ENCODE measurements around the gene GRID1. TPM values are rescaled to one million over a fixed set of nuclear protein-coding genes. Genes with fewer than 3 reads are reported as not detected.

The GRID1 gene
- polyA plus RNA-seq, 4 donors = 0.27 to 1.1 (median 0.40) TPM; not detected in 1

DNA sequence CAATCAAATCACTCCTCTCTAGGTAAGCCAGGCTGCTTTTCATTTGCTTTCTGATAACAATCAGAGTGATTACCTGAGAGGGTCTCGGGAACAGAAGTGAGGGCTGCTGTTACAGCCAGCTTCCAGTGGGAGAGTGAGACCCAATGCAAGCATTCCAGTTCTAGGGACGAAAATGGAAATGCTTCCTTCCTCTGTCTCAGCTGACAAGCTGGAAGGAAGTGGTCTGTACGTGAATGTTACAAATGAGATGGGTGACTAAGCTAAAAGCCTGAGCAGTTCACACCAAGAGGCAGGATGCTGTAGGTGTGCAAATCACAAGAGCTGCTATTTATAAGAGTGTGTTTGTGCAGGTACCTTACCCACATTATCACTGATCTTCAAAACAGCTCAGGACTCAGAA lies 772.4 kb downstream of the GRID1 start:
- Histone ChIP-seq H3K4me1 (ENCODE audit: control insufficient read depth in 3 of 3, insufficient read depth in 2 of 3, low read depth in 1 of 3, low read length in 2 of 3) (no peaks in the 10 kb centered on the region), H3K9me3 (ENCODE audit: control insufficient read depth in 2 of 2, insufficient read depth in 1 of 2, low read depth in 1 of 2, low read length in 1 of 2) (no peaks in the 10 kb centered on the region), H3K27me3 (ENCODE audit: control insufficient read depth in 3 of 3, insufficient read depth in 3 of 3, low read length in 3 of 3) (no peaks in the 10 kb centered on the region), H3K27ac (ENCODE audit: low read depth in 1 of 3, low read length in 2 of 3) (no peak overlapping the region), H3K4me3 (ENCODE audit: low read depth in 1 of 3, low read length in 3 of 3) (no peak overlapping the region), H3K36me3 (ENCODE audit: control insufficient read depth in 3 of 3, insufficient read depth in 2 of 3, low read depth in 1 of 3, low read length in 3 of 3) (no peaks in the 10 kb centered on the region)
- DNase-seq = no peak
- 38 to 54% (median 40%) methylated on average over 3 of the region's 3 CpGs for WGBS, 3 donors
- FAIRE-seq = no peak

DNA sequence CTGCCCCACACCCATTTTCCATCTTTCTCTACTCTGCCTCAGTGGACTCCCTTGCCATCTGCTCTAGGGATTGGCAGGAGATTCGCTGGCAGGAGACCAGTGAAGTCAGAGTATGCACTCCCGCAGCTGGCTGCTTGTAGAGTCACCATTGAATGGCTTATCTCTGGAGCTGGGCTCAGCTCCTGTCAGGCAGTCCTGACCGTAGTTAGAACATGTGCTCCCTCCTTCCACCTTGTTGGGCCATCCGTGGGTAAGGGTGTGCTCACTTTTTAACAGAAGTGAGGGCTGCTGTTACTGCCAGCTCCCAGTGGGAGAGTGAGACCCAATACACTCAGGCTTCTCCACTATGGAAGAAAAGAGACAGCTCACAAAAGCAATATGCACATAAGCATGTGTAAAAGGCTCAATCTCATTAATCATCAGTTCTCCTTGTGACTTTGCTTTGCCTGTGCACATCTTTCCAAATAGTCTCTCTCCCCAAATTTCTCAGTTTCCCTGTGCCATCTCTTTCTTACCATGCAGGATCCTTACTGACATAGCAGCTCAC lies 773.3 kb downstream of the GRID1 start:
- Histone ChIP-seq H3K9me3 (ENCODE audit: control insufficient read depth in 2 of 2, insufficient read depth in 1 of 2, low read depth in 1 of 2, low read length in 1 of 2) (no peaks in the 10 kb centered on the region), H3K4me3 (ENCODE audit: low read depth in 1 of 3, low read length in 3 of 3) (no peak overlapping the region), H3K27me3 (ENCODE audit: control insufficient read depth in 3 of 3, insufficient read depth in 3 of 3, low read length in 3 of 3) (no peaks in the 10 kb centered on the region), H3K27ac (ENCODE audit: low read depth in 1 of 3, low read length in 2 of 3) (no peak overlapping the region), H3K4me1 (ENCODE audit: control insufficient read depth in 3 of 3, insufficient read depth in 2 of 3, low read depth in 1 of 3, low read length in 2 of 3) (no peaks in the 10 kb centered on the region), H3K36me3 (ENCODE audit: control insufficient read depth in 3 of 3, insufficient read depth in 2 of 3, low read depth in 1 of 3, low read length in 3 of 3) (no peaks in the 10 kb centered on the region)
- DNase-seq (no peak), FAIRE-seq (no peak)
- WGBS, 3 donors = 41 to 74% (median 52%) methylated on average over 4 of the region's 4 CpGs

DNA sequence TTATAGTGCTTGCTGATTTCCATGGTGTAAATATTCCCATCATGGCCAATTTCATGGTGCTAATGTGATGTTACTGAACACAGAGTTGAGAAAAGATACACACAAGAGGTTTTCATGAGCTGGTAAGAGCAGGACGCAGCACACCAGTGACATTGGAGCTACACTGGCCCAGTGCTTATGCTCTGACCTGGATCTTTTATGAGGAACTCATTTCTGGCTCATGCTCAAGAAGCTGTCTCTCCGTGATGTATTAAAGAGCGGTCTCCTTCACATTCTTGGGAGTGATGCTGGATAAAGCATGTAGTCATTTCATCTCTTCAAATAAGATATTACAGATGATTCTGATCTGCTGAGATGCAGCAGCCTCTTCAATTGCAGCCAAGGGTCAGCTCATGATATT lies 785.2 kb downstream of the GRID1 start:
- Histone ChIP-seq H3K4me3 (ENCODE audit: low read depth in 1 of 3, low read length in 3 of 3) (no peak overlapping the region), H3K27me3 (ENCODE audit: control insufficient read depth in 3 of 3, insufficient read depth in 3 of 3, low read length in 3 of 3) (peaks cover 0 to 4% (median 0%) of the 10 kb centered on the region in 3 donors), H3K36me3 (ENCODE audit: control insufficient read depth in 3 of 3, insufficient read depth in 2 of 3, low read depth in 1 of 3, low read length in 3 of 3) (no peaks in the 10 kb centered on the region), H3K27ac (ENCODE audit: low read depth in 1 of 3, low read length in 2 of 3) (no peak overlapping the region), H3K9me3 (ENCODE audit: control insufficient read depth in 2 of 2, insufficient read depth in 1 of 2, low read depth in 1 of 2, low read length in 1 of 2) (peaks cover 0 to 10% of the 10 kb centered on the region in 2 donors), H3K4me1 (ENCODE audit: control insufficient read depth in 3 of 3, insufficient read depth in 2 of 3, low read depth in 1 of 3, low read length in 2 of 3) (no peaks in the 10 kb centered on the region)
- FAIRE-seq = no peak
- WGBS, 3 donors = 85 to 93% (median 90%) methylated on average over 3 of the region's 3 CpGs
- no peak for DNase-seq

DNA sequence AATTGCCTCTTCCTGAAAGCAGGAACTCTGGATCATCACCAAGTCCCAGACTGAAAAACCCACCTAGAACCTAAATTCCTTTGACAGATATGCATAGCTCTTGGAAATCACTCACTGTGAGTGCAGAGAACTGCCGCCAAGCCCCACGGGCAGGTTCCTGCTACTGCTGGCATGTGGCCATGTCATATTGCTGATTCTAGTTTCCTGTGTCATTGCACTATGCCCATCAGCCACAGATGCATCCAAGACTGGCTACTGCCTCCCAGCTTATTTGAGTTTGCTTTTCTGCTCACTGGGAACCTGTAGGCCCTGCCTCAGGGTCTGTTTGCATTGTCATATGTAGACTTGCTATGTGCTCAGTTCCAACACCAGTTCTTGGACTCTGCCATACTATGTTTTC lies 786.0 kb downstream of the GRID1 start:
- FAIRE-seq (no peak), DNase-seq (no peak)
- peaks cover 0 to 4% (median 0%) of the 10 kb centered on the region in 3 donors for H3K27me3 ChIP-seq (ENCODE audit: control insufficient read depth in 3 of 3, insufficient read depth in 3 of 3, low read length in 3 of 3)
- H3K36me3 ChIP-seq (ENCODE audit: control insufficient read depth in 3 of 3, insufficient read depth in 2 of 3, low read depth in 1 of 3, low read length in 3 of 3) = no peaks in the 10 kb centered on the region
- peaks cover 0 to 10% of the 10 kb centered on the region in 2 donors for H3K9me3 ChIP-seq (ENCODE audit: control insufficient read depth in 2 of 2, insufficient read depth in 1 of 2, low read depth in 1 of 2, low read length in 1 of 2)
- no peak overlapping the region for H3K27ac ChIP-seq (ENCODE audit: low read depth in 1 of 3, low read length in 2 of 3)
- WGBS, 3 donors = 33 to 57% (median 49%) methylated on average over 2 of the region's 2 CpGs
- H3K4me3 ChIP-seq (ENCODE audit: low read depth in 1 of 3, low read length in 3 of 3) = no peak overlapping the region
- peaks cover 0 to 3% (median 0%) of the 10 kb centered on the region in 3 donors for H3K4me1 ChIP-seq (ENCODE audit: control insufficient read depth in 3 of 3, insufficient read depth in 2 of 3, low read depth in 1 of 3, low read length in 2 of 3)

DNA sequence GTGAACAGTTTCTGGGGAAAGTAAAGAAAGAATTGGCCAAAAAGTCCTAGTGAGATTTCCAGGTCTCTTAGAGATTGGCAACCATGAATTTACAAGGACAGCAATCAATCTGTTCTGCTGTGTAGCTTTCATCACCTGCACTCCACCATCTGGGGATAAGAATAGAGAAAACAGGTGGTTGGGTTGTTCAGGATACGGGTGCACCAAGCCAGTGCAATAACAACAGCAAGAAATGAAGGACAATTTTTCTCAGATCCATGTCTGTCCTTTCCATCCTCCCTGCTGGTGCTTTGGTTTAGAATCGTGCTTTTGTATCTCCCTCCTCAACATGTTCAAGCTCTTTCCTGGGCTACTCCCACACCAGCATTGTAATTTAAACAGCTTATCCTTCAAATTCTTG lies 787.7 kb downstream of the GRID1 start:
- DNase-seq = no peak
- H3K9me3 ChIP-seq (ENCODE audit: control insufficient read depth in 2 of 2, insufficient read depth in 1 of 2, low read depth in 1 of 2, low read length in 1 of 2) = peaks cover 0 to 10% of the 10 kb centered on the region in 2 donors
- FAIRE-seq = no peak
- H3K36me3 ChIP-seq (ENCODE audit: control insufficient read depth in 3 of 3, insufficient read depth in 2 of 3, low read depth in 1 of 3, low read length in 3 of 3) = no peaks in the 10 kb centered on the region
- 64 to 80% (median 72%) methylated on average over 2 of the region's 2 CpGs for WGBS, 3 donors
- peaks cover 0 to 18% (median 0%) of the 10 kb centered on the region in 3 donors for H3K4me1 ChIP-seq (ENCODE audit: control insufficient read depth in 3 of 3, insufficient read depth in 2 of 3, low read depth in 1 of 3, low read length in 2 of 3)
- no peak overlapping the region for H3K4me3 ChIP-seq (ENCODE audit: low read depth in 1 of 3, low read length in 3 of 3)
- H3K27me3 ChIP-seq (ENCODE audit: control insufficient read depth in 3 of 3, insufficient read depth in 3 of 3, low read length in 3 of 3) = peaks cover 0 to 4% (median 0%) of the 10 kb centered on the region in 3 donors
- H3K27ac ChIP-seq (ENCODE audit: low read depth in 1 of 3, low read length in 2 of 3) = no peak overlapping the region

DNA sequence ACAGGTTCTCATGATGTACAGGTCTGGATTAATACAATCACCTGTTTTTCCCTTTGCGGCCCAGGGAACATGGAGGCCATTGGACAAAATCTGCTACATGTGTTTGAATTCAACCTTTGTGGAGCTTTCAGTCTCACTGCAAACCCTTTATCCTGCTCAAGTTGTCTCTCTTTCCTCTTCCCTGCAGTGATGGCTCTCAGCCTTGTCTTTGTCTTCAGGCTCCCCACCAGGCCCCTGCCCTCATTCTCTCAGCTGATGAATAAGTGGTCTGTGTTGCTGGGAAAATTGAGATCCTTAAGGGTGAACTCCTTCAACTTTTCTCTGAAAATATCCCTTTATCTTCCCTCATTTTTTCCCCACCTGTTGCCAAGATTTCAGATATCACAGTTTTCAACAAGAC lies 791.2 kb downstream of the GRID1 start:
- no peak overlapping the region for H3K4me3 ChIP-seq (ENCODE audit: low read depth in 1 of 3, low read length in 3 of 3)
- peaks cover 0 to 4% (median 0%) of the 10 kb centered on the region in 3 donors for H3K27me3 ChIP-seq (ENCODE audit: control insufficient read depth in 3 of 3, insufficient read depth in 3 of 3, low read length in 3 of 3)
- H3K27ac ChIP-seq (ENCODE audit: low read depth in 1 of 3, low read length in 2 of 3) = peak overlapping the region in 1 of 3 donors; percentile 54
- FAIRE-seq = no peak
- no peaks in the 10 kb centered on the region for H3K9me3 ChIP-seq (ENCODE audit: control insufficient read depth in 2 of 2, insufficient read depth in 1 of 2, low read depth in 1 of 2, low read length in 1 of 2)
- no peak for DNase-seq
- peaks cover 0 to 18% (median 0%) of the 10 kb centered on the region in 3 donors for H3K4me1 ChIP-seq (ENCODE audit: control insufficient read depth in 3 of 3, insufficient read depth in 2 of 3, low read depth in 1 of 3, low read length in 2 of 3)
- no peaks in the 10 kb centered on the region for H3K36me3 ChIP-seq (ENCODE audit: control insufficient read depth in 3 of 3, insufficient read depth in 2 of 3, low read depth in 1 of 3, low read length in 3 of 3)
- 83 to 89% (median 89%) methylated on average over 1 of the region's 1 CpG for WGBS, 3 donors

DNA sequence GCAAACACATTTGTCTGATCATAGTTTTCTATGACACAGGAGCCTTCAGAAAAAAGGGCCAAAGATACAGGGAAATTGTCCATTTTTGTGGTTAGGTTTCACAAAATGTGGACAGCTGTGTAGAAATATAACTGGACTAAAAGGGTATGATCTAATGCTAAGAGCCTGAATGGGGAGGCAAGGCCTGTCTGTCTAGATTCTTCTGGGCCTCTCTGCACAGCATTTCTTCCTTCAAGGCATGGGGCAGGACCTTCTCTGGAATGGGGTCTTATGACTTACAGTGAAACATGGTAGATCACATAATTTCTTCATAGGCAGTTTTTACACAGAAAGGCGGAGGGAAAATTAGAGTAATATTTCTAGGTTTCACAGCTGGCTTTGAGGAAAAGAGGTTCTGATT lies 795.7 kb downstream of the GRID1 start:
- FAIRE-seq (no peak), DNase-seq (no peak)
- no peaks in the 10 kb centered on the region for H3K36me3 ChIP-seq (ENCODE audit: control insufficient read depth in 3 of 3, insufficient read depth in 2 of 3, low read depth in 1 of 3, low read length in 3 of 3)

DNA sequence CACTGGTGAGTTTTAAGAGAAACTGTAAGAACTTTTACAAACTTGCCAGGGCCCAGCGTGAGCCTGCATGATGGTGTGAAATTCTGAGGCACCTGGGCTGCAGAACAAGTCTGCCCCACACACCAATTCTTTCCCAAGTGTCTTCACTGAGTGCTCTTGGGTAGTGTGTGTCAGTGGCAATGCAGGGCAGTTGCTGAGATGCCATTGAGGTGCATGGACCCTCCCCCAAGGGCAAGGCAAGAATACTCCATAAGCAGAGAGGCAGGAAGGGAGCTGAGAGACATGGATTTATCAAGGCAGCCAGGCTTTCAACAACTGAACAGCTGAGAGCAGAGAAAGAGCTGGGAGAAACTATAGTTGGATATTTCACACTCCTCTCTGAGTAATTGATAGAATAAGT lies 801.2 kb downstream of the GRID1 start:
- Histone ChIP-seq H3K4me1 (ENCODE audit: control insufficient read depth in 3 of 3, insufficient read depth in 2 of 3, low read depth in 1 of 3, low read length in 2 of 3) (no peaks in the 10 kb centered on the region), H3K4me3 (ENCODE audit: low read depth in 1 of 3, low read length in 3 of 3) (no peak overlapping the region), H3K27me3 (ENCODE audit: control insufficient read depth in 3 of 3, insufficient read depth in 3 of 3, low read length in 3 of 3) (no peaks in the 10 kb centered on the region), H3K9me3 (ENCODE audit: control insufficient read depth in 2 of 2, insufficient read depth in 1 of 2, low read depth in 1 of 2, low read length in 1 of 2) (no peaks in the 10 kb centered on the region), H3K36me3 (ENCODE audit: control insufficient read depth in 3 of 3, insufficient read depth in 2 of 3, low read depth in 1 of 3, low read length in 3 of 3) (no peaks in the 10 kb centered on the region), H3K27ac (ENCODE audit: low read depth in 1 of 3, low read length in 2 of 3) (no peak overlapping the region)
- no peak for DNase-seq
- WGBS, 3 donors = 37 to 62% (median 50%) methylated on average over 1 of the region's 1 CpG
- FAIRE-seq = no peak

More for the DNA sequence above, 795.7 kb downstream of the GRID1 start:
- Histone ChIP-seq H3K9me3 (ENCODE audit: control insufficient read depth in 2 of 2, insufficient read depth in 1 of 2, low read depth in 1 of 2, low read length in 1 of 2) (no peaks in the 10 kb centered on the region), H3K4me1 (ENCODE audit: control insufficient read depth in 3 of 3, insufficient read depth in 2 of 3, low read depth in 1 of 3, low read length in 2 of 3) (peaks cover 0 to 17% (median 0%) of the 10 kb centered on the region in 3 donors), H3K4me3 (ENCODE audit: low read depth in 1 of 3, low read length in 3 of 3) (no peak overlapping the region), H3K27me3 (ENCODE audit: control insufficient read depth in 3 of 3, insufficient read depth in 3 of 3, low read length in 3 of 3) (no peaks in the 10 kb centered on the region), H3K27ac (ENCODE audit: low read depth in 1 of 3, low read length in 2 of 3) (no peak overlapping the region)
- 96 to 100% (median 98%) methylated on average over 1 of the region's 1 CpG for WGBS, 3 donors

DNA sequence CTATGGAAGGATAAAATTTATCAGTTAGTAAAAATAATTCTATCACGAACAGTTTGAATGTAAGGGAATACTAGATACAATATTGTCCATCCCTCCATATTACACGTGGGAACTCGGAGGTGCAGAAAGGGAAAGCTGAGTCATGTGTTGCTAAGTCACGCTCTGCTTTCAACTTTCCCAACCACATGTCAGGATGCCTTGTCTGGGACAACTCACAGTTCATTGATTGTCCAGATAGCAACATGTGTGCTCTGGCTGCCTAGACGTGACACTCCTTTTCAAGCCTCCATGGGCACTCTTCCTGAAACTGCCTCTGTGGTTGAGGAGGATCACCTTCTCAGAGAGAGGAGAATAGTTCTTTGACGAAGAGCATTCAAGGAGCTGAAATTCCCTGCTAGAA lies 808.1 kb downstream of the GRID1 start:
- DNase-seq (no peak), FAIRE-seq (no peak)
- Histone ChIP-seq H3K4me3 (ENCODE audit: low read depth in 1 of 3, low read length in 3 of 3) (no peak overlapping the region), H3K4me1 (ENCODE audit: control insufficient read depth in 3 of 3, insufficient read depth in 2 of 3, low read depth in 1 of 3, low read length in 2 of 3) (no peaks in the 10 kb centered on the region), H3K27ac (ENCODE audit: low read depth in 1 of 3, low read length in 2 of 3) (no peak overlapping the region), H3K27me3 (ENCODE audit: control insufficient read depth in 3 of 3, insufficient read depth in 3 of 3, low read length in 3 of 3) (no peaks in the 10 kb centered on the region), H3K9me3 (ENCODE audit: control insufficient read depth in 2 of 2, insufficient read depth in 1 of 2, low read depth in 1 of 2, low read length in 1 of 2) (no peaks in the 10 kb centered on the region), H3K36me3 (ENCODE audit: control insufficient read depth in 3 of 3, insufficient read depth in 2 of 3, low read depth in 1 of 3, low read length in 3 of 3) (no peaks in the 10 kb centered on the region)
- 72 to 81% (median 72%) methylated on average over 6 of the region's 6 CpGs for WGBS, 3 donors
